VCaP (cell line): Measurements from ENCODE around the gene HNF4A.

ENCODE experiments used
- H3K27ac ChIP-seq: fragments of 450-650 bp; 2 replicates; pipeline ENCODE4 v1.5.1; 2017
- CTCF ChIP-seq: fragments of 450-650 bp; conservative IDR thresholded peaks from 2 replicates; pipeline ENCODE4 v1.5.1; 2017; ENCODE audit warnings: mild to moderate bottlenecking, moderate library complexity

Gene HNF4A

GRCh38 chr20:44404204-44405181 lies 49.0 kb downstream of the HNF4A start:
- no peak for TF ChIP-seq CTCF
- H3K27ac ChIP-seq: no peak overlapping the region

GRCh38 chr20:44405257-44405656 lies 49.8 kb downstream of the HNF4A start:
- no peak overlapping the region for H3K27ac ChIP-seq
- no peak for TF ChIP-seq CTCF

GRCh38 chr20:44405785-44406571 lies 50.5 kb downstream of the HNF4A start:
- no peak overlapping the region for H3K27ac ChIP-seq
- no peak for TF ChIP-seq CTCF

GRCh38 chr20:44406572-44407137 lies 51.2 kb downstream of the HNF4A start:
- no peak overlapping the region for H3K27ac ChIP-seq
- TF ChIP-seq CTCF: no peak

GRCh38 chr20:44407402-44408184 lies 52.1 kb downstream of the HNF4A start:
- no peak overlapping the region for H3K27ac ChIP-seq
- no peak for TF ChIP-seq CTCF

- no peak overlapping the region for H3K27ac ChIP-seq
- TF ChIP-seq CTCF: no peak
These were observed 53.7 kb downstream of the HNF4A start for GRCh38 chr20:44409132-44409600.
